GM21447 (cell line): ENCODE measurements around the gene C19orf81.

Experiments used
- ATAC-seq: cut with Tn5 transposase; IDR thresholded peaks from one replicate; pipeline ENCODE4 v1.9.1; 2021; ENCODE audit not compliant: unreplicated experiment

Gene C19orf81

GRCh38 chr19:50658441-50659317 lies 9.4 kb downstream of the C19orf81 start:
- no peak for ATAC-seq

- ATAC-seq: no peak
Measured at GRCh38 chr19:50659318-50660087, 10.3 kb downstream of the C19orf81 start.

GRCh38 chr19:50660088-50660366 lies 10.8 kb downstream of the C19orf81 start:
- no peak for ATAC-seq

- ATAC-seq: no peak
Measured at GRCh38 chr19:50661023-50661422, 11.8 kb downstream of the C19orf81 start.

GRCh38 chr19:50661766-50662650 lies 12.8 kb downstream of the C19orf81 start:
- no peak for ATAC-seq

GRCh38 chr19:50662651-50663481 lies 13.6 kb downstream of the C19orf81 start:
- no peak for ATAC-seq

GRCh38 chr19:50663482-50663790 lies 14.2 kb downstream of the C19orf81 start:
- ATAC-seq: no peak

GRCh38 chr19:50664204-50664603 lies 15.0 kb downstream of the C19orf81 start:
- ATAC-seq: no peak

GRCh38 chr19:50666346-50667176 lies 17.3 kb downstream of the C19orf81 start:
- no peak for ATAC-seq

GRCh38 chr19:50667177-50667758 lies 18.0 kb downstream of the C19orf81 start:
- no peak for ATAC-seq

GRCh38 chr19:50667759-50668231 lies 18.6 kb downstream of the C19orf81 start:
- ATAC-seq: no peak

GRCh38 chr19:50668416-50668815 lies 19.2 kb downstream of the C19orf81 start:
- ATAC-seq: no peak

- ATAC-seq: no peak
Measured at GRCh38 chr19:50668879-50669278, 19.6 kb downstream of the C19orf81 start.

GRCh38 chr19:50669302-50670101 lies 20.3 kb downstream of the C19orf81 start:
- ATAC-seq: no peak

GRCh38 chr19:50670102-50670380 lies 20.8 kb downstream of the C19orf81 start:
- ATAC-seq: no peak

GRCh38 chr19:50673118-50673517 lies 23.9 kb downstream of the C19orf81 start:
- no peak for ATAC-seq

- no peak for ATAC-seq
Measured at GRCh38 chr19:50676625-50677197, 27.5 kb downstream of the C19orf81 start.

- ATAC-seq: no peak
Measured at GRCh38 chr19:50677636-50678035, 28.4 kb downstream of the C19orf81 start.
